ENCODE results near the gene NACC2. TPM values are rescaled to one million over a fixed set of nuclear protein-coding genes. Genes with fewer than 3 reads are reported as not detected.
"Not testable (repeated sequence)": the region's sequence is repeated elsewhere in the genome, so short reads cannot be mapped to it uniquely, and the experiment has no call there.

Gene NACC2
- polyA plus RNA-seq, 4 donors = 6.9 to 9.9 (median 9.6) TPM

- DNase-seq (ENCODE audit: low read depth in 4 of 4, low spot score in 2 of 4) = no peak
Measured at GRCh38 chr9:135970128-135970815, 124.8 kb downstream of the NACC2 start.

GRCh38 chr9:135969064-135969683, 125.9 kb downstream of the NACC2 start:
- no peak for DNase-seq (ENCODE audit: low read depth in 4 of 4, low spot score in 2 of 4)

GRCh38 chr9:135968601-135969000, 126.5 kb downstream of the NACC2 start:
- DNase-seq (ENCODE audit: low read depth in 4 of 4, low spot score in 2 of 4) = no peak

GRCh38 chr9:135968083-135968476, 127.0 kb downstream of the NACC2 start:
- no peak for DNase-seq (ENCODE audit: low read depth in 4 of 4, low spot score in 2 of 4)

GRCh38 chr9:135966916-135967260, 128.2 kb downstream of the NACC2 start:
- DNase-seq (ENCODE audit: low read depth in 4 of 4, low spot score in 2 of 4) = not testable (repeated sequence)

GRCh38 chr9:135965124-135965756, 129.8 kb downstream of the NACC2 start:
- DNase-seq (ENCODE audit: low read depth in 4 of 4, low spot score in 2 of 4) = no peak

- no peak for DNase-seq (ENCODE audit: low read depth in 4 of 4, low spot score in 2 of 4)
Measured at GRCh38 chr9:135963938-135964337, 131.2 kb downstream of the NACC2 start.

- no peak for DNase-seq (ENCODE audit: low read depth in 4 of 4, low spot score in 2 of 4)
Measured at GRCh38 chr9:135963338-135963737, 131.8 kb downstream of the NACC2 start.

GRCh38 chr9:135962696-135963307, 132.3 kb downstream of the NACC2 start:
- no peak for DNase-seq (ENCODE audit: low read depth in 4 of 4, low spot score in 2 of 4)

GRCh38 chr9:135961811-135962695, 133.0 kb downstream of the NACC2 start:
- no peak for DNase-seq (ENCODE audit: low read depth in 4 of 4, low spot score in 2 of 4)

- peak in 3 of 4 donors; percentile 83 to 85 (median 85) for DNase-seq (ENCODE audit: low read depth in 4 of 4, low spot score in 2 of 4)
Measured at GRCh38 chr9:135961277-135961715, 133.8 kb downstream of the NACC2 start, which contains the start of gene UBAC1. UBAC1 (minus strand) TSS chr9:135961373; CDS start chr9:135961162, 211 bp downstream.

GRCh38 chr9:135960411-135961276, 134.4 kb downstream of the NACC2 start:
- no peak for DNase-seq (ENCODE audit: low read depth in 4 of 4, low spot score in 2 of 4)

GRCh38 chr9:135959814-135960213, 135.3 kb downstream of the NACC2 start:
- DNase-seq (ENCODE audit: low read depth in 4 of 4, low spot score in 2 of 4) = no peak

- DNase-seq (ENCODE audit: low read depth in 4 of 4, low spot score in 2 of 4) = no peak
Measured at GRCh38 chr9:135958485-135958884, 136.6 kb downstream of the NACC2 start.

GRCh38 chr9:135957431-135957830, 137.7 kb downstream of the NACC2 start:
- DNase-seq (ENCODE audit: low read depth in 4 of 4, low spot score in 2 of 4) = no peak

- DNase-seq (ENCODE audit: low read depth in 4 of 4, low spot score in 2 of 4) = no peak
Measured at GRCh38 chr9:135956802-135957174, 138.3 kb downstream of the NACC2 start.
